Upper lobe of left lung (tissue), 6 donors: ENCODE results near the gene RAB37. TPM values are rescaled to one million over a fixed set of nuclear protein-coding genes. Genes with fewer than 3 reads are reported as not detected.
A peak's percentile ranks its signal among the peaks of the same experiment; 100 is the strongest.

Source experiments
- ATAC-seq, 2 donors: fragments of 200-7000 bp; cut with Tn5 transposase; one replicate each; pipeline ENCODE4 v1.9.1; 2022; ENCODE audit warnings: mild to moderate bottlenecking in 2 of 2, moderate library complexity in 2 of 2; ENCODE audit not compliant: low FRiP score in 2 of 2
- DNase-seq, 2 donors: peaks; one replicate each; pipeline ENCODE4 v3.0.0-alpha.2; 2019 to 2020
- H3K27ac ChIP-seq, 4 donors: fragments of 200-600 bp; sonication (generic); one replicate each; pipeline ENCODE4 v1.5.1; 2016 to 2019
- H3K27me3 ChIP-seq, 4 donors: fragments of 200-600 bp; sonication (generic); one replicate each; pipeline ENCODE4 v1.5.1; 2017 to 2019
- H3K36me3 ChIP-seq, 4 donors: fragments of 200-600 bp; sonication (generic); one replicate each; pipeline ENCODE4 v1.5.1; 2016 to 2019
- H3K4me1 ChIP-seq, 4 donors: fragments of 200-600 bp; sonication (generic); one replicate each; pipeline ENCODE4 v1.5.1; 2018 to 2019
- H3K4me3 ChIP-seq, 4 donors: fragments of 200-600 bp; sonication (generic); one replicate each; pipeline ENCODE4 v1.5.1; 2017 to 2019; ENCODE audit warnings: mild to moderate bottlenecking in 2 of 4, moderate library complexity in 1 of 4
- H3K9me3 ChIP-seq, 4 donors: fragments of 200-600 bp; sonication (generic); one replicate each; pipeline ENCODE4 v1.5.1; 2018 to 2019
- CTCF ChIP-seq, 6 experiments: fragments of 450-650 bp in 4 of 6; fragments of 200-600 bp in 2 of 6; sonication (generic) in 2 of 6; IDR thresholded peaks; one replicate each; pipeline ENCODE4 v1.5.1; 2016 to 2019; ENCODE audit warnings: antibody characterized with exemption in 6 of 6
- EP300 ChIP-seq, 4 donors: sonication (generic); formaldehyde crosslinking; IDR thresholded peaks; one replicate each; pipeline ENCODE4 v1.5.1; 2017; ENCODE audit warnings: antibody characterized with exemption in 4 of 4, control low read depth in 2 of 4
- POLR2A ChIP-seq, 4 donors: fragments of 450-650 bp; IDR thresholded peaks; one replicate each; pipeline ENCODE4 v1.5.1; 2016 to 2017; ENCODE audit warnings: antibody characterized with exemption in 4 of 4, mild to moderate bottlenecking in 2 of 4
- POLR2AphosphoS5 ChIP-seq, 2 donors: sonication (generic); formaldehyde crosslinking; IDR thresholded peaks; one replicate each; pipeline ENCODE4 v1.5.1; 2017; ENCODE audit warnings: antibody characterized with exemption in 2 of 2
- WGBS, 2 donors: methylation state at CpG; one replicate each; pipeline ENCODE4 v1.1.5; 2017 to 2018; 5-methylcytosine and 5-hydroxymethylcytosine counted together
- total RNA-seq, 6 donors: library from RNA; depleted of rRNA in 4 of 6; stranded (reverse); fragments of >200 nt in 4 of 6; gene quantifications; one replicate each; pipeline versions ENCODE4 v1.1.0 to v1.2.1, GENCODE V29; 2016 to 2021
- donor health status: DM: no; HTN: no; CAD: no; lungs with moderate emphysema.
- donor health status: DM: no; HTN: yes; CAD: no; lungs with severe emphysema.

The RAB37 gene
- total RNA-seq, 6 donors from 2014 or later = 1.1 to 7.1 (median 3.7) TPM

- H3K4me1 ChIP-seq = peaks cover 46 to 77% (median 51%) of the 10 kb centered on the region in 4 donors
These were observed 2.3 kb downstream of the RAB37 start for GRCh38 chr17:74739227-74739831.

GRCh38 chr17:74740173-74740572 is 3.1 kb downstream of the RAB37 start:
- no peaks in the 10 kb centered on the region for H3K9me3 ChIP-seq
- H3K27ac ChIP-seq = peak overlapping the region in 1 of 4 donors; percentile 17
- DNase-seq (no peak), ATAC-seq (no peak)
- H3K4me1 ChIP-seq = peaks cover 53 to 85% (median 59%) of the 10 kb centered on the region in 4 donors
- H3K27me3 ChIP-seq = peaks cover 0 to 12% (median 2%) of the 10 kb centered on the region in 4 donors
- no peaks in the 10 kb centered on the region for H3K36me3 ChIP-seq
- TF ChIP-seq CTCF (IDR thresholded peaks at IDR 0.05) (no peak), EP300 (IDR thresholded peaks at IDR 0.05) (no peak), POLR2A (IDR thresholded peaks at IDR 0.05) (no peak), POLR2AphosphoS5 (IDR thresholded peaks at IDR 0.05) (no peak)
- H3K4me3 ChIP-seq = no peak overlapping the region
- WGBS, 2 donors = 70 to 72% methylated on average over 6 of the region's 6 CpGs

More at GRCh38 chr17:74739227-74739831, 2.3 kb downstream of the RAB37 start:
- Histone ChIP-seq H3K36me3 (no peaks in the 10 kb centered on the region), H3K27ac (peak overlapping the region in 1 of 4 donors; percentile 81), H3K9me3 (no peaks in the 10 kb centered on the region), H3K27me3 (peaks cover 0 to 12% (median 2%) of the 10 kb centered on the region in 4 donors), H3K4me3 (no peak overlapping the region)
- WGBS, 2 donors = 65 to 72% methylated on average over 12 of the region's 12 CpGs
- no peak for DNase-seq
- TF ChIP-seq CTCF (IDR thresholded peaks at IDR 0.05) = no peak
- no peak for TF ChIP-seq POLR2AphosphoS5 (IDR thresholded peaks at IDR 0.05)
- no peak for TF ChIP-seq POLR2A (IDR thresholded peaks at IDR 0.05)
- TF ChIP-seq EP300 (IDR thresholded peaks at IDR 0.05) = no peak
- ATAC-seq = no peak

GRCh38 chr17:74740641-74741387 is 3.8 kb downstream of the RAB37 start:
- TF ChIP-seq CTCF (IDR thresholded peaks at IDR 0.05) (no peak), EP300 (IDR thresholded peaks at IDR 0.05) (no peak), POLR2AphosphoS5 (IDR thresholded peaks at IDR 0.05) (no peak), POLR2A (IDR thresholded peaks at IDR 0.05) (no peak)
- Histone ChIP-seq H3K4me3 (no peak overlapping the region), H3K36me3 (no peaks in the 10 kb centered on the region), H3K9me3 (no peaks in the 10 kb centered on the region), H3K27me3 (peaks cover 0 to 12% (median 2%) of the 10 kb centered on the region in 4 donors), H3K27ac (peak overlapping the region in 1 of 4 donors; percentile 17), H3K4me1 (peaks cover 59 to 90% (median 64%) of the 10 kb centered on the region in 4 donors)
- ATAC-seq (no peak), DNase-seq (no peak)
- WGBS, 2 donors = 83 to 87% methylated on average over 12 to 17 of the region's 17 CpGs

DNA sequence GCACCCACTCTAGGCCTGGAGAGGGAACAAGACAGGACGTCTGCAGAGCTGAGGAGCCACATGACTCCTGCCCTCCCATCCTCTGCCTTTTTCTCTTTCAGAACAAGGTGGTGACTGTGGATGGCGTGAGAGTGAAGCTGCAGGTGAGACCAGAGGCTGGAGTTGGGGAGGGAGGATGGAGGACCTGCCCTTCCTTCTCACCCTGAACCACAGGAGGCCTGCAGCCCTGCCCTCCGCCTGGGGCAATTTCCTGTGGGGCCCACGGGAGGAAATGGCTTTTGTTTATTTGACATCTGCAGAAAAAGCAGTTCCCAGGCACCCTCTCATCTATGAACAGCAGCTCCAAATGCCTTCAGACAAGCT is 5.1 kb downstream of the RAB37 start:
- H3K4me3 ChIP-seq = no peak overlapping the region
- no peak for TF ChIP-seq CTCF (IDR thresholded peaks at IDR 0.05)
- TF ChIP-seq EP300 (IDR thresholded peaks at IDR 0.05) = no peak
- TF ChIP-seq POLR2AphosphoS5 (IDR thresholded peaks at IDR 0.05) = peak in 1 of 2 donors; percentile 37
- no peak for TF ChIP-seq POLR2A (IDR thresholded peaks at IDR 0.05)
- no peaks in the 10 kb centered on the region for H3K36me3 ChIP-seq
- H3K4me1 ChIP-seq = peaks cover 62 to 90% (median 66%) of the 10 kb centered on the region in 4 donors
- peak overlapping the region in 3 of 4 donors; percentile 39 to 71 (median 42) for H3K27ac ChIP-seq
- 17 to 32% methylated on average over 3 to 4 of the region's 4 CpGs for WGBS, 2 donors
- ATAC-seq (no peak), DNase-seq (peak in 1 of 2 donors; percentile 60)
- peaks cover 0 to 12% (median 2%) of the 10 kb centered on the region in 4 donors for H3K27me3 ChIP-seq
- no peaks in the 10 kb centered on the region for H3K9me3 ChIP-seq
